DND-41 (cell line): Measurements from ENCODE around the gene PTPN21.

ENCODE experiments used
- CTCF ChIP-seq: IDR thresholded peaks from 2 replicates; pipeline ENCODE4 v1.5.1; 2012; ENCODE audit warnings: borderline replicate concordance, low read length, moderate library complexity, mild to moderate bottlenecking; ENCODE audit not compliant: poor library complexity, severe bottlenecking; ENCODE audit errors: extremely low read depth
- EZH2 ChIP-seq: IDR thresholded peaks from 3 replicates; pipeline ENCODE4 v1.6.1; 2012; ENCODE audit warnings: borderline replicate concordance, low read depth, mild to moderate bottlenecking, moderate library complexity, low read length, inconsistent platforms; ENCODE audit not compliant: severe bottlenecking

- TF ChIP-seq CTCF (no peak), EZH2 (no peak)
Measured at GRCh38 chr14:88476825-88477224, 78.0 kb downstream of the PTPN21 start.
